Measurements from ENCODE around the gene IFNAR1. TPM values are rescaled to one million over a fixed set of nuclear protein-coding genes. Genes with fewer than 3 reads are reported as not detected.

IFNAR1 gene
- total and polyA plus RNA-seq, 9 of the 15 experiments (the other 6 are each of a cell fraction or from before 2014, with no cell fraction given): 8.6 to 31.8 (median 14.8) TPM

GRCh38 chr21:33384841-33385331 lies 60.1 kb downstream of the IFNAR1 start:
- Histone ChIP-seq H3K9me1 (ENCODE audit: control insufficient read depth, insufficient read depth, low read length) (no peaks in the 10 kb centered on the region), H3K27ac (ENCODE audit: extremely low read depth, low read depth, low read length) (no peak overlapping the region), H3K36me3 (ENCODE audit: control insufficient read depth, insufficient read depth, low read length) (no peaks in the 10 kb centered on the region), H3K4me2 (ENCODE audit: insufficient read depth, low read length) (no peak overlapping the region), H3K4me1 (replicated peaks in 1 of 2; ENCODE audit: control insufficient read depth in 2 of 2, insufficient read depth in 2 of 2, low read length in 2 of 2) (peaks cover 22 to 30% of the 10 kb centered on the region in 2 experiments), H3K4me3 (no peak overlapping the region), H3K9ac (ENCODE audit: insufficient read depth in 1 of 2, low read depth in 2 of 2, low read length in 2 of 2) (peak overlapping the region in 1 of 2 experiments; percentile 16; a peak in 1 of 4 replicates), H3K27me3 (ENCODE audit: control insufficient read depth in 2 of 2, insufficient read depth in 2 of 2, low read length in 2 of 2) (peaks cover 0 to 6% of the 10 kb centered on the region in 2 experiments; a peak in 1 of 5 replicates), H4K20me1 (replicated peaks; ENCODE audit: control insufficient read depth, insufficient read depth, low read length) (no peaks in the 10 kb centered on the region), H2AFZ (ENCODE audit: low read depth, low read length) (no peak overlapping the region), H3K9me3 (replicated peaks; ENCODE audit: control insufficient read depth, insufficient read depth, low read depth, low read length) (no peaks in the 10 kb centered on the region), H3K79me2 (ENCODE audit: control insufficient read depth, insufficient read depth, low read length) (no peaks in the 10 kb centered on the region)
- ChIA-PET POLR2A (interaction anchor here (0.6 to 1.6 kb wide), 3 partner anchors 9 to 1574 kb away, joined by 3 to 4 read pairs (median 3); partner anchors contain the start of gene GART), CTCF (ENCODE audit: low intra/inter-chr PET ratio) (no interaction called here)
- no peak for DNase-seq (ENCODE audit: extremely low read depth in 1 of 4, low spot score in 3 of 4)
- WGBS (ENCODE audit: insufficient coverage, low coverage, missing lambda C conversion rate): 67% methylated on average over 17 of the region's 17 CpGs
- TF ChIP-seq ETS2 (tag; IDR thresholded peaks at IDR 0.05; ENCODE audit: borderline replicate concordance, poor library complexity, severe bottlenecking) (no peak), ZNF212 (CRISPR knock-in tag; IDR thresholded peaks at IDR 0.05) (no peak), HMBOX1 (IDR thresholded peaks at IDR 0.05) (peak; percentile 64), SMAD4 (CRISPR knock-in tag; conservative IDR thresholded peaks at IDR 0.05) (no peak), ZNF561 (CRISPR knock-in tag; conservative IDR thresholded peaks at IDR 0.05) (no peak), SIX5 (IDR thresholded peaks at IDR 0.05; ENCODE audit: borderline replicate concordance in 1 of 2, insufficient read depth in 1 of 2, low read depth in 1 of 2, low read length in 2 of 2) (no peak), CREB1 (IDR thresholded peaks at IDR 0.05) (no peak), CREB1 (CRISPR knock-in tag; IDR thresholded peaks at IDR 0.05) (no peak)
- ATAC-seq: no peak
- FAIRE-seq: no peak
- intact Hi-C loops (cut with micrococcal nuclease) (no loop called here), in situ Hi-C loops (cut with MboI) (no loop called here)
- no TSS peak for BruUV-seq (replicated peaks)
